ENCODE data around the gene GALNT2.

Gene GALNT2

DNA sequence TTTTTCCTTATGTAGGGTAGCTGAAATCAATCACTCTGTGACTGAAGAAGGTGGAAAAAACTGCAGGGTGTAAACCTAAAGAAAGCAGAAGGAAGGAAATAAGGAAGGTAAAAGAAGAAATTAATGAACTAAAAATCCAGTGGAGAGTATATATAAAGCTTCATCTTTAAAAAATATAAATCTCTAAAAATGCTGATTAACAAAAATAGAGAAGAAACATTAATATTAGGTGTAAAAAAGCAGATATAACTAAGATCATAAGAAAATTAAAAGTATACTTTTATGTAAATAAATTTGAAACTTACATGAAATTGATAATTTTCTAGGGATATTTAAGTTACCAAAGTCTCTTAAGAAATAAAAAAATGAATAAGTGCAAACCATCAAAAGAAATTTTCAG is 159.8 kb downstream of the GALNT2 start:
- no peak overlapping the region for H3K4me3 ChIP-seq (replicated peaks in 1 of 2; ENCODE audit: low read depth in 2 of 2, low read length in 2 of 2)
- TF ChIP-seq, protein P1, sequence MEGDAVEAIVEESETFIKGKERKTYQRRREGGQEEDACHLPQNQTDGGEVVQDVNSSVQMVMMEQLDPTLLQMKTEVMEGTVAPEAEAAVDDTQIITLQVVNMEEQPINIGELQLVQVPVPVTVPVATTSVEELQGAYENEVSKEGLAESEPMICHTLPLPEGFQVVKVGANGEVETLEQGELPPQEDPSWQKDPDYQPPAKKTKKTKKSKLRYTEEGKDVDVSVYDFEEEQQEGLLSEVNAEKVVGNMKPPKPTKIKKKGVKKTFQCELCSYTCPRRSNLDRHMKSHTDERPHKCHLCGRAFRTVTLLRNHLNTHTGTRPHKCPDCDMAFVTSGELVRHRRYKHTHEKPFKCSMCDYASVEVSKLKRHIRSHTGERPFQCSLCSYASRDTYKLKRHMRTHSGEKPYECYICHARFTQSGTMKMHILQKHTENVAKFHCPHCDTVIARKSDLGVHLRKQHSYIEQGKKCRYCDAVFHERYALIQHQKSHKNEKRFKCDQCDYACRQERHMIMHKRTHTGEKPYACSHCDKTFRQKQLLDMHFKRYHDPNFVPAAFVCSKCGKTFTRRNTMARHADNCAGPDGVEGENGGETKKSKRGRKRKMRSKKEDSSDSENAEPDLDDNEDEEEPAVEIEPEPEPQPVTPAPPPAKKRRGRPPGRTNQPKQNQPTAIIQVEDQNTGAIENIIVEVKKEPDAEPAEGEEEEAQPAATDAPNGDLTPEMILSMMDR (IDR thresholded peaks at IDR 0.05; ENCODE audit: low read depth, low read length) = no peak
- no peak for DNase-seq (ENCODE audit: low read depth in 2 of 2)

GRCh38 chr1:230228236-230228897 is 161.3 kb downstream of the GALNT2 start:
- TF ChIP-seq, protein P1 (IDR thresholded peaks at IDR 0.05; ENCODE audit: low read depth, low read length) = no peak
- H3K4me3 ChIP-seq (replicated peaks in 1 of 2; ENCODE audit: low read depth in 2 of 2, low read length in 2 of 2) = no peak overlapping the region
- no peak for DNase-seq (ENCODE audit: low read depth in 2 of 2)

- H3K4me3 ChIP-seq (replicated peaks in 1 of 2; ENCODE audit: low read depth in 2 of 2, low read length in 2 of 2) = no peak overlapping the region
- TF ChIP-seq, protein P1 (IDR thresholded peaks at IDR 0.05; ENCODE audit: low read depth, low read length) = no peak
- peak in 1 of 2 donors; percentile 18 for DNase-seq (ENCODE audit: low read depth in 2 of 2)
These were observed 163.2 kb downstream of the GALNT2 start for GRCh38 chr1:230230273-230230672.

DNA sequence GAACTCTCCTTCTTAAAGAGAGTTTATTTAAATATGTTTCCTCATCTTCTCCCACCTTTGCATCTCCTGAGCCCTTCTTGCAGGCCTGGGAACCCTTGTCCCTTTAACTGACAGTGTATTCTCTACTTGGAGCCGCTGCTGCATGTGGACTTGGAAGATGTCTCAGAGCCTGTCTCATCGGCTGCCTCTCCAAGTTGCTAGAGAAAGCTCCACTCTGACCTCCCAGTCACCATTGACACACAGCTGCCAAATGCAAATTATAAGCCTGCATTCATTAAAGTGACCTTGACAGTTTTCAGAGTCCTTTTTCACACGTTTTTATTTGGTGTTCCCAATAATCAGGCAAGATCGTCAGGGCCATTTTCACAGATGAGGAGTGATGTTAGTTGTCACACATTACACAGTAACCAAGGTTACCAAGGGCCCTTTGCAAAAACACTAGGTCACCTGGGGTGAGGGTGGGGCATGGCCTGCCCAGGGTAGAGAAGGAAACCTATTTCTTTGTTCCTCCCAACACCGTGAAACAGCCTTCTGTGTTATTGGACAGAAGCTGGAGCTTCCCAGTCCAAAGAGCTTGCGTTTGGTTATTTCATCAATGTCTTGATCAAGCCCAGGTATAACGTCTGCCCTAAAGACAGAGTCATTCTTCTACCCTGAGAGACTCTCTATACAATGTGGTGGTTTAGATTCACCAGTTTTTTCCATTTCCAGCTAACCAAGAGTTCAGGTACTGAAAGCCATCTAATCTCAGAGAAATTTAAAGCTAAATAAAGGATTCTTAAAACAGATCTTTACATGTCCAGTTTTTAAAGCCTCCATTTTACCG is 164.1 kb downstream of the GALNT2 start:
- no peak for DNase-seq (ENCODE audit: low read depth in 2 of 2)
- no peak overlapping the region for H3K4me3 ChIP-seq (replicated peaks in 1 of 2; ENCODE audit: low read depth in 2 of 2, low read length in 2 of 2)
- TF ChIP-seq, protein P1 (IDR thresholded peaks at IDR 0.05; ENCODE audit: low read depth, low read length) = no peak

GRCh38 chr1:230231774-230232145 is 164.7 kb downstream of the GALNT2 start:
- peak; percentile 79 to 86 for DNase-seq (ENCODE audit: low read depth in 2 of 2)
- H3K4me3 ChIP-seq (replicated peaks in 1 of 2; ENCODE audit: low read depth in 2 of 2, low read length in 2 of 2) = peak overlapping the region in 1 of 2 donors; percentile 38

DNA sequence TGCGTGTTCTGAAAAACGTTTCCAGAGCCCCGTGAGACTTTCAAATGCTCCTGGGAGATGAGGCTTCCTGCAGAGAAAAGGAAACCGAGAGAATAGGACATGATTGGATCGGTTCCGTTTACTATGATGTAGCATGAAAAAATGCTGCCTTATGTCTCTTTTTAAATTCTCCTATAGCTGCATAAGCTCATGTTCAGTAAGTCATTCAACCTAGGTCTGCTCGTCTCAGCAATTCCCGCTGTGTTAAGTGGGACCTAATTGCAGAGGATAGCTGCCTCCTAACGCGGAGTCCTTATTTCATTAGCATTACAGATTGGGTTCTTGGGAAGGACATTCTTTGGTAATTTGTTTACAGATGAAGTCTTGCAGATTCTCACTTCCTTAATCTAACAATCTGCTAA is 165.3 kb downstream of the GALNT2 start:
- DNase-seq (ENCODE audit: low read depth in 2 of 2) = peak; percentile 57 to 82
- H3K4me3 ChIP-seq (replicated peaks in 1 of 2; ENCODE audit: low read depth in 2 of 2, low read length in 2 of 2) = peak overlapping the region in 1 of 2 donors; percentile 38
- TF ChIP-seq, protein P1 (IDR thresholded peaks at IDR 0.05; ENCODE audit: low read depth, low read length) = no peak

More at GRCh38 chr1:230231774-230232145, 164.7 kb downstream of the GALNT2 start:
- TF ChIP-seq, protein P1 (IDR thresholded peaks at IDR 0.05; ENCODE audit: low read depth, low read length) = no peak
